Measurements from ENCODE around the gene GPR107. TPM values are rescaled to one million over a fixed set of nuclear protein-coding genes. Genes with fewer than 3 reads are reported as not detected.

GPR107 gene
- total RNA-seq, 1 experiment from 2014 or later = 11.6 TPM

GRCh38 chr9:130128733-130129431, 75.2 kb downstream of the GPR107 start:
- Histone ChIP-seq H3K4me2 (ENCODE audit: low read depth, low read length, poor library complexity, severe bottlenecking) (no peak overlapping the region), H3K9ac (ENCODE audit: low read length) (no peak overlapping the region), H3K27me3 (ENCODE audit: low read length) (no peaks in the 10 kb centered on the region), H3K27ac (ENCODE audit: low read length) (no peak overlapping the region), H3K36me3 (ENCODE audit: insufficient read depth, low read length) (peaks cover 2% of the 10 kb centered on the region; the same call in 1 of the 2 replicates), H3K79me2 (ENCODE audit: low read length) (no peaks in the 10 kb centered on the region), H2AFZ (ENCODE audit: low read length) (no peak overlapping the region), H3K4me3 (ENCODE audit: low read length) (no peak overlapping the region), H3K9me2 (replicated peaks; ENCODE audit: insufficient read depth, low read length) (no peaks in the 10 kb centered on the region), H3K9me3 (ENCODE audit: low read length) (no peaks in the 10 kb centered on the region), H4K20me1 (ENCODE audit: insufficient read depth, low read depth, low read length) (no peaks in the 10 kb centered on the region), H3K4me1 (ENCODE audit: low read length) (peaks cover 8% of the 10 kb centered on the region)
- no peak for DNase-seq

- H3K9me3 ChIP-seq (ENCODE audit: low read length) = no peaks in the 10 kb centered on the region
- no peaks in the 10 kb centered on the region for H3K79me2 ChIP-seq (ENCODE audit: low read length)
- H4K20me1 ChIP-seq (ENCODE audit: insufficient read depth, low read depth, low read length) = no peaks in the 10 kb centered on the region
- H2AFZ ChIP-seq (ENCODE audit: low read length) = no peak overlapping the region
- peaks cover 5% of the 10 kb centered on the region; the same call in 1 of the 2 replicates for H3K4me1 ChIP-seq (ENCODE audit: low read length)
- no peak overlapping the region for H3K27ac ChIP-seq (ENCODE audit: low read length)
- no peak overlapping the region for H3K4me2 ChIP-seq (ENCODE audit: low read depth, low read length, poor library complexity, severe bottlenecking)
- H3K36me3 ChIP-seq (ENCODE audit: insufficient read depth, low read length) = peaks cover 2% of the 10 kb centered on the region; the same call in 1 of the 2 replicates
- H3K4me3 ChIP-seq (ENCODE audit: low read length) = no peak overlapping the region
- H3K9me2 ChIP-seq (replicated peaks; ENCODE audit: insufficient read depth, low read length) = no peaks in the 10 kb centered on the region
- H3K9ac ChIP-seq (ENCODE audit: low read length) = no peak overlapping the region
- no peak for DNase-seq
- no peaks in the 10 kb centered on the region for H3K27me3 ChIP-seq (ENCODE audit: low read length)
Measured at GRCh38 chr9:130129432-130130061, 75.8 kb downstream of the GPR107 start.

- Histone ChIP-seq H3K27me3 (ENCODE audit: low read length) (no peaks in the 10 kb centered on the region), H3K79me2 (ENCODE audit: low read length) (no peaks in the 10 kb centered on the region), H3K27ac (ENCODE audit: low read length) (no peak overlapping the region), H3K9ac (ENCODE audit: low read length) (no peak overlapping the region), H3K4me1 (ENCODE audit: low read length) (peaks cover 5% of the 10 kb centered on the region; the same call in 1 of the 2 replicates), H3K4me2 (ENCODE audit: low read depth, low read length, poor library complexity, severe bottlenecking) (no peak overlapping the region), H4K20me1 (ENCODE audit: insufficient read depth, low read depth, low read length) (no peaks in the 10 kb centered on the region), H2AFZ (ENCODE audit: low read length) (no peak overlapping the region), H3K9me3 (ENCODE audit: low read length) (no peaks in the 10 kb centered on the region), H3K4me3 (ENCODE audit: low read length) (no peak overlapping the region), H3K9me2 (replicated peaks; ENCODE audit: insufficient read depth, low read length) (no peaks in the 10 kb centered on the region), H3K36me3 (ENCODE audit: insufficient read depth, low read length) (peaks cover 2% of the 10 kb centered on the region; the same call in 1 of the 2 replicates)
- DNase-seq = no peak
Measured at GRCh38 chr9:130132746-130133145, 79.0 kb downstream of the GPR107 start.

GRCh38 chr9:130137081-130137640, 83.5 kb downstream of the GPR107 start:
- Histone ChIP-seq H2AFZ (ENCODE audit: low read length) (no peak overlapping the region), H3K36me3 (ENCODE audit: insufficient read depth, low read length) (no peaks in the 10 kb centered on the region), H3K79me2 (ENCODE audit: low read length) (no peaks in the 10 kb centered on the region), H3K27me3 (ENCODE audit: low read length) (no peaks in the 10 kb centered on the region), H4K20me1 (ENCODE audit: insufficient read depth, low read depth, low read length) (no peaks in the 10 kb centered on the region), H3K9me3 (ENCODE audit: low read length) (no peaks in the 10 kb centered on the region), H3K4me1 (ENCODE audit: low read length) (no peaks in the 10 kb centered on the region), H3K9ac (ENCODE audit: low read length) (no peak overlapping the region), H3K9me2 (replicated peaks; ENCODE audit: insufficient read depth, low read length) (no peaks in the 10 kb centered on the region), H3K27ac (ENCODE audit: low read length) (no peak overlapping the region), H3K4me2 (ENCODE audit: low read depth, low read length, poor library complexity, severe bottlenecking) (no peak overlapping the region), H3K4me3 (ENCODE audit: low read length) (no peak overlapping the region)
- DNase-seq = no peak

- H2AFZ ChIP-seq (ENCODE audit: low read length) = no peak overlapping the region
- H3K4me3 ChIP-seq (ENCODE audit: low read length) = no peak overlapping the region
- no peak for DNase-seq
- no peaks in the 10 kb centered on the region for H3K27me3 ChIP-seq (ENCODE audit: low read length)
- no peaks in the 10 kb centered on the region for H3K36me3 ChIP-seq (ENCODE audit: insufficient read depth, low read length)
- H3K4me1 ChIP-seq (ENCODE audit: low read length) = no peaks in the 10 kb centered on the region
- no peaks in the 10 kb centered on the region for H3K79me2 ChIP-seq (ENCODE audit: low read length)
- H3K9ac ChIP-seq (ENCODE audit: low read length) = no peak overlapping the region
- no peak overlapping the region for H3K4me2 ChIP-seq (ENCODE audit: low read depth, low read length, poor library complexity, severe bottlenecking)
- no peak overlapping the region for H3K27ac ChIP-seq (ENCODE audit: low read length)
- H4K20me1 ChIP-seq (ENCODE audit: insufficient read depth, low read depth, low read length) = no peaks in the 10 kb centered on the region
- no peaks in the 10 kb centered on the region for H3K9me2 ChIP-seq (replicated peaks; ENCODE audit: insufficient read depth, low read length)
- no peaks in the 10 kb centered on the region for H3K9me3 ChIP-seq (ENCODE audit: low read length)
Measured at GRCh38 chr9:130137641-130138081, 84.0 kb downstream of the GPR107 start.

- no peaks in the 10 kb centered on the region for H3K36me3 ChIP-seq (ENCODE audit: insufficient read depth, low read length)
- no peaks in the 10 kb centered on the region for H3K9me2 ChIP-seq (replicated peaks; ENCODE audit: insufficient read depth, low read length)
- no peak overlapping the region for H3K4me2 ChIP-seq (ENCODE audit: low read depth, low read length, poor library complexity, severe bottlenecking)
- H3K27ac ChIP-seq (ENCODE audit: low read length) = no peak overlapping the region
- no peaks in the 10 kb centered on the region for H3K27me3 ChIP-seq (ENCODE audit: low read length)
- no peaks in the 10 kb centered on the region for H3K79me2 ChIP-seq (ENCODE audit: low read length)
- H3K4me1 ChIP-seq (ENCODE audit: low read length) = no peaks in the 10 kb centered on the region
- no peak overlapping the region for H3K9ac ChIP-seq (ENCODE audit: low read length)
- H2AFZ ChIP-seq (ENCODE audit: low read length) = no peak overlapping the region
- H4K20me1 ChIP-seq (ENCODE audit: insufficient read depth, low read depth, low read length) = no peaks in the 10 kb centered on the region
- no peak for DNase-seq
- no peaks in the 10 kb centered on the region for H3K9me3 ChIP-seq (ENCODE audit: low read length)
- no peak overlapping the region for H3K4me3 ChIP-seq (ENCODE audit: low read length)
Measured at GRCh38 chr9:130138171-130138653, 84.5 kb downstream of the GPR107 start.

- H3K27ac ChIP-seq (ENCODE audit: low read length) = no peak overlapping the region
- H4K20me1 ChIP-seq (ENCODE audit: insufficient read depth, low read depth, low read length) = no peaks in the 10 kb centered on the region
- H3K27me3 ChIP-seq (ENCODE audit: low read length) = no peaks in the 10 kb centered on the region
- H3K9me3 ChIP-seq (ENCODE audit: low read length) = no peaks in the 10 kb centered on the region
- H3K79me2 ChIP-seq (ENCODE audit: low read length) = no peaks in the 10 kb centered on the region
- no peaks in the 10 kb centered on the region for H3K4me1 ChIP-seq (ENCODE audit: low read length)
- no peaks in the 10 kb centered on the region for H3K9me2 ChIP-seq (replicated peaks; ENCODE audit: insufficient read depth, low read length)
- no peak overlapping the region for H3K4me2 ChIP-seq (ENCODE audit: low read depth, low read length, poor library complexity, severe bottlenecking)
- H3K36me3 ChIP-seq (ENCODE audit: insufficient read depth, low read length) = no peaks in the 10 kb centered on the region
- no peak overlapping the region for H2AFZ ChIP-seq (ENCODE audit: low read length)
- no peak overlapping the region for H3K4me3 ChIP-seq (ENCODE audit: low read length)
- H3K9ac ChIP-seq (ENCODE audit: low read length) = no peak overlapping the region
- DNase-seq = no peak
Measured at GRCh38 chr9:130138791-130139190, 85.1 kb downstream of the GPR107 start.

- no peaks in the 10 kb centered on the region for H3K9me2 ChIP-seq (replicated peaks; ENCODE audit: insufficient read depth, low read length)
- no peaks in the 10 kb centered on the region for H3K79me2 ChIP-seq (ENCODE audit: low read length)
- DNase-seq = no peak
- no peaks in the 10 kb centered on the region for H3K9me3 ChIP-seq (ENCODE audit: low read length)
- no peak overlapping the region for H3K9ac ChIP-seq (ENCODE audit: low read length)
- H4K20me1 ChIP-seq (ENCODE audit: insufficient read depth, low read depth, low read length) = no peaks in the 10 kb centered on the region
- no peak overlapping the region for H3K27ac ChIP-seq (ENCODE audit: low read length)
- H3K4me2 ChIP-seq (ENCODE audit: low read depth, low read length, poor library complexity, severe bottlenecking) = no peak overlapping the region
- H3K4me3 ChIP-seq (ENCODE audit: low read length) = no peak overlapping the region
- no peaks in the 10 kb centered on the region for H3K4me1 ChIP-seq (ENCODE audit: low read length)
- H3K27me3 ChIP-seq (ENCODE audit: low read length) = no peaks in the 10 kb centered on the region
- H3K36me3 ChIP-seq (ENCODE audit: insufficient read depth, low read length) = no peaks in the 10 kb centered on the region
- no peak overlapping the region for H2AFZ ChIP-seq (ENCODE audit: low read length)
Measured at GRCh38 chr9:130139251-130139650, 85.5 kb downstream of the GPR107 start.
